H9 (cell line): Measurements from ENCODE around the gene BDH1. TPM values are rescaled to one million over a fixed set of nuclear protein-coding genes. Genes with fewer than 3 reads are reported as not detected.

Source experiments
- DNase-seq: peaks from one replicate; pipeline ENCODE4 v3.0.0-alpha.2; 2017
- H2AFZ ChIP-seq: one replicate; pipeline ENCODE4 v1.6.1; 2013; ENCODE audit warnings: mild to moderate bottlenecking, low read length, control low read depth, moderate library complexity
- H2AK5ac ChIP-seq: 2 replicates; pipeline ENCODE4 v1.6.1; 2013; ENCODE audit warnings: low read length, control low read depth, mixed read lengths; ENCODE audit not compliant: insufficient read length
- H2BK120ac ChIP-seq: one replicate; pipeline ENCODE4 v1.6.1; 2013; ENCODE audit warnings: low read depth, mild to moderate bottlenecking, low read length, control low read depth, inconsistent platforms; ENCODE audit not compliant: poor library complexity, severe bottlenecking
- H2BK12ac ChIP-seq: 2 replicates; pipeline ENCODE4 v1.6.1; 2013; ENCODE audit warnings: low read length, control low read depth, mixed read lengths, low read depth; ENCODE audit not compliant: insufficient read length
- H2BK15ac ChIP-seq: 2 replicates; pipeline ENCODE4 v1.6.1; 2013; ENCODE audit warnings: low read depth, low read length, control low read depth
- H2BK20ac ChIP-seq: one replicate; pipeline ENCODE4 v1.6.1; 2013; ENCODE audit warnings: low read depth, mild to moderate bottlenecking, low read length, control low read depth, inconsistent platforms; ENCODE audit not compliant: poor library complexity, severe bottlenecking
- H2BK5ac ChIP-seq: 2 replicates; pipeline ENCODE4 v1.6.1; 2013; ENCODE audit warnings: low read length, control low read depth, mixed read lengths; ENCODE audit not compliant: insufficient read length
- H3K14ac ChIP-seq: 2 replicates; pipeline ENCODE4 v1.6.1; 2013; ENCODE audit warnings: low read length, control low read depth; ENCODE audit not compliant: insufficient read depth
- H3K18ac ChIP-seq: 2 replicates; pipeline ENCODE4 v1.6.1; 2013; ENCODE audit warnings: low read depth, mild to moderate bottlenecking, mixed read lengths, low read length, control low read depth; ENCODE audit not compliant: insufficient read length
- H3K23ac ChIP-seq: 2 replicates; pipeline ENCODE4 v1.6.1; 2013; ENCODE audit warnings: low read length, control low read depth, mixed read lengths, low read depth; ENCODE audit not compliant: insufficient read length
- H3K23me2 ChIP-seq: 2 replicates; pipeline ENCODE4 v1.6.1; 2013; ENCODE audit warnings: low read depth, mild to moderate bottlenecking, mixed read lengths, low read length, control low read depth; ENCODE audit not compliant: insufficient read length, poor library complexity, severe bottlenecking
- H3K27ac ChIP-seq: 2 replicates; pipeline ENCODE4 v1.5.1; 2013; ENCODE audit warnings: low read length, control low read depth, mixed read lengths, low read depth; ENCODE audit not compliant: insufficient read length
- H3K27me3 ChIP-seq: 2 replicates; pipeline ENCODE4 v1.6.1; 2013; ENCODE audit warnings: low read length, control low read depth, inconsistent platforms; ENCODE audit not compliant: insufficient read depth
- H3K4ac ChIP-seq: 2 replicates; pipeline ENCODE4 v1.6.1; 2013; ENCODE audit warnings: low read depth, mild to moderate bottlenecking, control low read depth, inconsistent platforms, low read length, moderate library complexity
- H3K4me1 ChIP-seq: 2 replicates; pipeline ENCODE4 v1.6.1; 2013; ENCODE audit warnings: low read length, control low read depth, inconsistent platforms; ENCODE audit not compliant: insufficient read depth
- H3K4me2 ChIP-seq: 2 replicates; pipeline ENCODE4 v1.6.1; 2013; ENCODE audit warnings: low read length, control low read depth, mixed read lengths; ENCODE audit not compliant: insufficient read length, insufficient read depth
- H3K56ac ChIP-seq: 2 replicates; pipeline ENCODE4 v1.6.1; 2013; ENCODE audit warnings: low read depth, mild to moderate bottlenecking, mixed read lengths, low read length, control low read depth; ENCODE audit not compliant: insufficient read length
- H3K79me1 ChIP-seq: 2 replicates; pipeline ENCODE4 v1.6.1; 2013; ENCODE audit warnings: low read depth, mild to moderate bottlenecking, moderate library complexity, low read length, control low read depth, inconsistent platforms; ENCODE audit not compliant: insufficient read depth, poor library complexity, severe bottlenecking
- H3K79me2 ChIP-seq: 2 replicates; pipeline ENCODE4 v1.6.1; 2013; ENCODE audit warnings: low read length, control low read depth, inconsistent platforms; ENCODE audit not compliant: insufficient read depth
- H3K9ac ChIP-seq: 2 replicates; pipeline ENCODE4 v1.6.1; 2013; ENCODE audit warnings: low read length, control low read depth, mixed read lengths; ENCODE audit not compliant: insufficient read length; ENCODE audit errors: extremely low read depth
- H3K9me3 ChIP-seq: one replicate; pipeline ENCODE4 v1.6.1; 2013; ENCODE audit warnings: low read depth, low read length, inconsistent platforms; ENCODE audit not compliant: control insufficient read depth
- H3T11ph ChIP-seq: one replicate; pipeline ENCODE4 v1.6.1; 2013; ENCODE audit warnings: mild to moderate bottlenecking, low read length, control low read depth, inconsistent platforms
- H4K20me1 ChIP-seq: one replicate; pipeline ENCODE4 v1.6.1; 2013; ENCODE audit not compliant: control insufficient read depth, insufficient read length, insufficient read depth
- H4K5ac ChIP-seq: 2 replicates; pipeline ENCODE4 v1.6.1; 2013; ENCODE audit warnings: low read depth, mild to moderate bottlenecking, mixed read lengths, low read length, control low read depth; ENCODE audit not compliant: insufficient read length
- H4K8ac ChIP-seq: replicated peaks from 2 replicates; pipeline ENCODE4 v1.6.1; 2013; ENCODE audit warnings: low read length, control low read depth, mixed read lengths, low read depth; ENCODE audit not compliant: insufficient read length
- H4K91ac ChIP-seq: 2 replicates; pipeline ENCODE4 v1.6.1; 2013; ENCODE audit warnings: low read depth, mild to moderate bottlenecking, moderate library complexity, mixed read lengths, low read length, control low read depth; ENCODE audit not compliant: insufficient read length
- H3K27ac Mint-ChIP-seq, 3 experiments: 2 replicates in 2 of 3; 3 replicates in 1 of 3; pipeline ENCODE4 v1.8.0; 2020 to 2021; ENCODE audit warnings: mixed read lengths in 3 of 3, mild to moderate bottlenecking in 1 of 3, moderate library complexity in 1 of 3
- H3K27me3 Mint-ChIP-seq: 2 replicates; pipeline ENCODE4 v1.8.0; 2021; ENCODE audit warnings: low read depth, mild to moderate bottlenecking, moderate library complexity, mixed read lengths
- H3K36me3 Mint-ChIP-seq, 3 experiments: 2 replicates in 2 of 3; 3 replicates in 1 of 3; pipeline ENCODE4 v1.8.0; 2020 to 2021; ENCODE audit warnings: low read depth in 3 of 3, mixed read lengths in 3 of 3; ENCODE audit not compliant: insufficient read depth in 1 of 3
- H3K4me1 Mint-ChIP-seq, 2 experiments: 2 replicates each; pipeline ENCODE4 v1.8.0; 2020; ENCODE audit warnings: mixed read lengths in 2 of 2
- H3K4me3 Mint-ChIP-seq, 2 experiments: 2 replicates in 1 of 2; 3 replicates in 1 of 2; pipeline ENCODE4 v1.8.0; 2020 to 2021; ENCODE audit warnings: mild to moderate bottlenecking in 2 of 2, mixed read lengths in 2 of 2, moderate library complexity in 1 of 2
- H3K9me3 Mint-ChIP-seq, 2 experiments: 2 replicates in 1 of 2; 3 replicates in 1 of 2; pipeline ENCODE4 v1.8.0; 2020; ENCODE audit warnings: mild to moderate bottlenecking in 2 of 2, mixed read lengths in 2 of 2, moderate library complexity in 1 of 2
- CTCF ChIP-seq: fragments of 200-600 bp; sonication (generic); conservative IDR thresholded peaks from 3 replicates; pipeline ENCODE4 v1.8.0; 2021; ENCODE audit warnings: antibody characterized with exemption, mild to moderate bottlenecking
- WGBS: extraction: QIAGEN DNeasy Blood & Tissue Kit; methylation state at CpG from one replicate; pipeline ENCODE4 v1.1.7; 2013; ENCODE audit warnings: missing lambda C conversion rate, low lambda C conversion rate, mixed read lengths; ENCODE audit not compliant: insufficient read length; ENCODE audit errors: extremely low coverage; 5-methylcytosine and 5-hydroxymethylcytosine counted together
- total RNA-seq: library from RNA; stranded (reverse); gene quantifications from 2 replicates; pipeline ENCODE4 v1.2.1, GENCODE V29; 2021

The BDH1 gene
- total RNA-seq, 1 experiment from 2014 or later: 23.8 TPM

GRCh38 chr3:197508924-197509775, 46.6 kb downstream of the BDH1 start:
- no peaks in the 10 kb centered on the region for H4K20me1 ChIP-seq
- H4K5ac ChIP-seq: no peak overlapping the region
- H3K9me3 Mint-ChIP-seq: no peaks in the 10 kb centered on the region
- no peak overlapping the region for H2BK5ac ChIP-seq
- H3K14ac ChIP-seq: 0 out of 2 replicates have a peak overlapping the region, but pooled peaks have one; percentile 77
- H3K36me3 Mint-ChIP-seq: peaks cover 3 to 12% (median 11%) of the 10 kb centered on the region in 3 experiments; a peak in 6 of 7 replicates
- no peak overlapping the region for H2AK5ac ChIP-seq
- H4K8ac ChIP-seq: no peak overlapping the region
- DNase-seq: no peak
- peak overlapping the region in 1 of 2 experiments; percentile 66; a peak in 4 of 5 replicates for H3K4me3 Mint-ChIP-seq
- H3K79me1 ChIP-seq: no peaks in the 10 kb centered on the region
- no peak overlapping the region for H2BK120ac ChIP-seq
- peaks cover 9 to 27% of the 10 kb centered on the region in 2 experiments for H3K4me1 Mint-ChIP-seq
- no CpG with 5 or more reads among the region's 27 CpGs for WGBS
- H3K27me3 Mint-ChIP-seq: peaks cover 12% of the 10 kb centered on the region
- H3K4me2 ChIP-seq: peak overlapping the region; percentile 15
- H3K56ac ChIP-seq: no peak overlapping the region
- no peak overlapping the region for H3K27ac ChIP-seq
- no peak overlapping the region for H3K18ac ChIP-seq
- H3K9me3 ChIP-seq: no peaks in the 10 kb centered on the region
- H3T11ph ChIP-seq: no peak overlapping the region
- TF ChIP-seq CTCF: no peak
- H2AFZ ChIP-seq: no peak overlapping the region
- H3K9ac ChIP-seq: no peak overlapping the region
- no peak overlapping the region for H3K23ac ChIP-seq
- H3K4ac ChIP-seq: no peak overlapping the region
- H2BK15ac ChIP-seq: no peak overlapping the region
- no peak overlapping the region for H4K91ac ChIP-seq
- no peaks in the 10 kb centered on the region for H3K4me1 ChIP-seq
- no peak overlapping the region for H2BK12ac ChIP-seq
- H3K27me3 ChIP-seq: no peaks in the 10 kb centered on the region
- H3K79me2 ChIP-seq: no peaks in the 10 kb centered on the region
- peaks cover 7% of the 10 kb centered on the region for H3K23me2 ChIP-seq
- H3K27ac Mint-ChIP-seq: peak overlapping the region in 1 of 3 experiments; percentile 96; a peak in 1 of 7 replicates
- no peak overlapping the region for H2BK20ac ChIP-seq
